GM13977 (cell line): Measurements from ENCODE around the gene SNX5.

Experiments
- DNase-seq: peaks from one replicate; pipeline ENCODE4 v3.0.0; 2012; ENCODE audit warnings: low spot score
- in situ Hi-C: fragments of 300-500 bp; cut with MboI; formaldehyde crosslinking; loops from one replicate; pipeline ENCODE4 v1.12.0; 2022; ENCODE audit warnings: low sequenced_read_pairs, low pct_unique_long_range_greater_than_20kb, mixed read lengths, inconsistent platforms; ENCODE audit not compliant: unreplicated experiment
- TF ChIP-seq, protein P1 (sequence below): IDR thresholded peaks from 2 replicates; pipeline ENCODE4 v1.5.1; 2012; ENCODE audit warnings: mild to moderate bottlenecking, control low read depth; ENCODE audit not compliant: insufficient read depth; ENCODE audit errors: extremely low read depth, missing control alignments

The SNX5 gene

DNA sequence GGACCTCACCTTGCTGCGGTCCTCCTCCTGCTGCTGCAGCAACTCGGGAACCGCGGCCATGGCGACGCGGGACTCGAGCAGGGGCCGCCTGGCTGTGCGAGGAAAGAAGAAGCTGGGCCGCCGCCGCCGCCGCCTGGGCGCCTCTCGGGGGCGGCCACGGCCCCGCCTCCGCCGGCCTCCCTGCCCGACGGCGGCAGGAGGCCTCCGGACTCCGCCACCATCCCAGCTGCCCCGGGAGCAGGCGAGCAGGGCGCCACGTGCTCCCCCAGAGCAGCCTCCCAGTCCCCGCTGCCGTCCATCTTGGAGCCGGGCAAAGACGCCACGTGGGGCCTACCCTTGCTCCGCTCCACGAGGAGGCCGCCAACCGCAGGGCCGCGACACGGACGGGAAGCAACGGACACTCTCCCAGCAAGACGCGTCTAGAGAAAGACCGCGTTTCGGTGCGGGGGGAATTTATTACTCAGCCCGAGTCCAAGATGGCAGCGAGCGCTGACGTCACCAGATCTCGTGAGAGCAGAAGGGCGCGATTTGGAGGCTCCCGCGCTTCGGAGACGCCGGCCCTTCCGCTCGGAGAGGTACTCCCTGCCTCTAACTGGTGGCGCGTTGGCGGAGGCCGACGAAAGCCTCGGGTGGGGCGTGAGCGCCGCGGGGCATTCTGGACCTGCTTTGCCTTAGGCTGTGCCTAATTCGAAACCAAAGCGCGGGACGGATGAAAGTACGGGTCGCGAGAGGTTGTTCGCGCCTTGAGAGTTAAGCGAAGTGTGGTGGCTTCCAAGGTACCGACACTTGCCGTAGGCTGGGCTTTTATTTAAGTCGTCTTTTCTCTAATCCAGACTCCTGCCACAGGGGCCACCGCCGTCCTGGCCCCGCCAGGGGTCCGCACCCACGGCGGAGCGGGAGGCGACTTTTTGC, at the start of gene SNX5, which contains the start of gene MGME1:
SNX5 (minus strand) TSS at position 429 of the 912 bp plus-strand sequence; CDS start at position 60, 369 bp downstream.
MGME1 (plus strand) TSS at position 653 of the 912 bp plus-strand sequence. CDS start 842 bp downstream, outside the sequence.
- peak; percentile 97 for DNase-seq
- TF ChIP-seq, protein P1, sequence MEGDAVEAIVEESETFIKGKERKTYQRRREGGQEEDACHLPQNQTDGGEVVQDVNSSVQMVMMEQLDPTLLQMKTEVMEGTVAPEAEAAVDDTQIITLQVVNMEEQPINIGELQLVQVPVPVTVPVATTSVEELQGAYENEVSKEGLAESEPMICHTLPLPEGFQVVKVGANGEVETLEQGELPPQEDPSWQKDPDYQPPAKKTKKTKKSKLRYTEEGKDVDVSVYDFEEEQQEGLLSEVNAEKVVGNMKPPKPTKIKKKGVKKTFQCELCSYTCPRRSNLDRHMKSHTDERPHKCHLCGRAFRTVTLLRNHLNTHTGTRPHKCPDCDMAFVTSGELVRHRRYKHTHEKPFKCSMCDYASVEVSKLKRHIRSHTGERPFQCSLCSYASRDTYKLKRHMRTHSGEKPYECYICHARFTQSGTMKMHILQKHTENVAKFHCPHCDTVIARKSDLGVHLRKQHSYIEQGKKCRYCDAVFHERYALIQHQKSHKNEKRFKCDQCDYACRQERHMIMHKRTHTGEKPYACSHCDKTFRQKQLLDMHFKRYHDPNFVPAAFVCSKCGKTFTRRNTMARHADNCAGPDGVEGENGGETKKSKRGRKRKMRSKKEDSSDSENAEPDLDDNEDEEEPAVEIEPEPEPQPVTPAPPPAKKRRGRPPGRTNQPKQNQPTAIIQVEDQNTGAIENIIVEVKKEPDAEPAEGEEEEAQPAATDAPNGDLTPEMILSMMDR, result no peak
- in situ Hi-C loops, result no loop called here

DNA sequence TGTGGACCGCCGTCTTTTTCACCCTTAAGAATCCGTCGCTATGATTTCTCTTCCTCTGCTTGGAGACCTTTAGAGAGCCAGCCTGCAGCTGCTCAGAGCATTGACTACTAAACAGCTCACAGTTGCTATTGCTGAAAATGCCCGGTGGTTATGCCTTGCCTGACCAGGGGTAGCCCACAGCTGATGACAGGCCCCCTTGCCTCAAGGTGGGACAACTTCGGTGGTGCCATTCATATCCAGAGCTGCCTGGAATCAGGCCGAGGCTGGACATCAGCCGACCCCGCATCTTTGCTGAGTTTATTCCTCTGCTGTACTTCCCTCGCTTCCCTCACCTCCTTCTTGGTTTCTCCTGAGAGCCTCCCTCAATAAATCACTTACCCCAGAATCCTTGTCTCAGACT, 49.5 kb upstream of the SNX5 start:
- DNase-seq, result no peak
- TF ChIP-seq, protein P1, result no peak

DNA sequence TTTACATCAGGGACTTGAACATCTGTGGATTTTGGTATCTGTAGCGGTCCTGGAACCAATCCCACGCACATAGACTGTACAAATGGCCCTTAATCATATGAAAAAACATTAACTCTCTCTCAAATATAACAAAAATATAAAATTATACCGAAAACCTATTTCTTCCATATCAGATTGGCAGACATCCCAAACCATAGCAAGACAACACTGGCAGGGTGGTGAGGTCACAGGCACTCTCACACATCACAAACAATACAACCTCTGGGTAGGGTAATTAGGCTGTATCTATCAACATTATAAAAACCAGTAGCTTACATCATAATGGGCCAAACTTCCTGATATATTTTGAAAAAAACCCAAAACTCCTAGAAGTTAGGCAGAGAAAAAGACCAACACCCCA, 48.2 kb upstream of the SNX5 start:
- no peak for DNase-seq
- TF ChIP-seq, protein P1, result no peak
- in situ Hi-C loops, result no loop called here

More for the DNA sequence above, 49.5 kb upstream of the SNX5 start:
- in situ Hi-C loops, result no loop called here

DNA sequence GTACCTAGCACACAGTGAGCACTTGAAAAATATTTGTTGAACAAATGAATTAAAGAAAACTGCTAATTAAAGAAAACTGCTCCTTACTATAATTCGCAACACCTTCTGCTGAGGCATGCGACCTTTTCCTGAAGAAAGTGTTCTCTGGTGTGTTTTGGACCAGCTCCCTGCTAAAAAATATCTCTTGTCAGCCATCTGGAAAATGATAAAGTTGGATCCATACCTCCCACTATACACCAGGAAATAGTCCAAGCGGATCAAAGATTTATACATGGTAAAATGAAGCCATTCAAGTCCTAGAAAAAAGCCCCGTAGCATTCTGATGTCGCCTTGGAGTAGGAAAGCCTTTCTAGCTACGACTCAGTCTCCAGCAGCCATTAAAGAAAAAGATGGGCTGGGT, 45.8 kb upstream of the SNX5 start:
- TF ChIP-seq, protein P1, result no peak
- no peak for DNase-seq

DNA sequence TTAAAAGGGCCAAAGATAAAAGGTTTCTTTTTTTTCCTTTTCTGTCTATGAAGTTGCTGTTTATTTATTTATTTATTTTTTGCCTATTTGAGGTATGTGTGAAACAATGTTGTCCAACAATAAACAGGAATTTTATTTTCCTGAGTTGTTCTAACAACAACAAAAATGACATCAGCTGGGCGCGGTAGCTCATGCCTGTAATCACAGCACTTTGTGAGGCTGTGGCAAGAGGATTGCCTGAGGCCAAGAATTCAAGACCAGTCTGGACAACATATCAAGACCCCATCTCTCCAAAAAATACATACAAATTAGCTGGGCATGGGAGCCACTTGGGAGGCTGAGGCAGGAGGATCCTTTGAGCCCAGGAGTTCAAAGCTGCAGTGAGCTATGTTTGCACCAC, 44.3 kb upstream of the SNX5 start:
- no peak for DNase-seq
- TF ChIP-seq, protein P1, result no peak
- in situ Hi-C loops, result no loop called here

More for the DNA sequence above, 45.8 kb upstream of the SNX5 start:
- in situ Hi-C loops, result no loop called here

DNA sequence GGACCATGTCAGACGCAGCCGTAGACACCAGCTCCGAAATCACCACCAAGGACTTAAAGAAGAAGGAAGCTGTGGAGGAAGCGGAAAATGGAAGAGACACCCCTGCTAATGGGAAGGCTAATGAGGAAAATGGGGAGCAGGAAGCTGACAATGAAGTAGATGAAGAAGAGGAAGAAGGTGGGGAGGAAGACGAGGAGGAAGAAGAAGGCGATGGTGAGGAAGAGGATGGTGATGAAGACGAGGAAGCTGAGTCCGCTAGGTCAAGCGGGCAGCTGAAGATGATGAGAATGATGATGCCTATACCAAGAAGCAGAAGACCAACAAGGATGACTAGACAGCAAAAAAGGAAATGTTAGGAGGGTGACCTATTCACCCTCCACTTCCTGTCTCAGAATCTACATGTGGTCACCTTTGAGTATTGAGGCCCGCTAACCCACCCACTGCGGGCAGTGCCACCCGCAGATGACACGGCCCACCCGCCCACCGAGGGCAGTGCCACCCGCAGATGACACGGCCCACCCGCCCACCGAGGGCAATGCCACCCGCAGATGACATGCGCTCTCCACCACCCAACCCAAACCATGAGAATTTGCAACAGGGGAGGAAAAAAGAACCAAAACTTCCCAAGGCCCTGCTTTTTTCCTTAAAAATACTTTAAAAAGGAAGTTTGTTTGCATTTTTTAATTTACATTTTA, 43.5 kb upstream of the SNX5 start:
- DNase-seq, result no peak
- in situ Hi-C loops, result no loop called here
- TF ChIP-seq, protein P1, result no peak
